NCI-H345 treated with DMSO at 0.1 percent for 48 hours (cell line): ENCODE data around the gene OPCML.

Source experiments
- DNase-seq: peaks from one replicate; lab custom pipeline; 2025; ENCODE audit not compliant: unreplicated experiment; lab: John Stamatoyannopoulos, UW

OPCML gene

DNA sequence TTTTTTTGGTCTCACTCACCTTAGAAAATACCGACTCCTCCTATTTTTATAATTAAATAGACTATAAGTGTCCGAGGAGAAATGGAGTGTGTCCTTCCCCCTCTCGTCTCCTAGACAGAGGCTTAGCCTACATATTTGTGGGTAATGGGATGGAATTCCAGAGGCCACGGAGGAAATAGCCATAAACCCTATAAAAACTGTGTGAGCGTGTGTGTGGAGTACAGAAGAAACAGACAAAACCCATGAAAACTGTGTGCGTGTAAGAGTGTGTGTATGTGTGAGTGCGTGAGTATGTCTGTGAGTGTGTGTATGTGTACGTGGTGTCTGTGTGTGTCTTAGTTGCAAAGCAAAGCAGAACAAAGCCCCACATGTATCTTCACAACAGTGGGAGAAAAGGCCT, 883.5 kb downstream of the OPCML start:
- no peak for DNase-seq

DNA sequence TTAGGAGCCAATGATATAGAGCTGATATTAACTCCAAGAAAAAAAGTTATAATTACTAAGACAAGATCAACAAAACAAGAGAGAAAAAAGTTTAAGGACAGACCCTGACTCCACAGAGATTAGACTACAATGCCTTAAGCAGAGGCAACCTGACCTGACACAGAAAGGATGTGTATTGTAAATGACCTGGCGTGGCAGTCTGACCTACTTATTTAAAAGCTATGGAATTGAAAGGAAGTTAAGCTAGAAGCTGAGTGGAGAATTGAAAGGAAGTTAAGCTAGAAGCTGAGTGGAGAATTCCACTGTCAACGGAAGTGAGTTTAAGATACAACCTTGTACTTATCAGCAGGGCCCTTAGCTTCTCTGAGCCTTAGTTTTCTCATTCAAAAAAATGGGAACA, 885.4 kb downstream of the OPCML start:
- no peak for DNase-seq

GRCh38 chr11:132644520-132645239, 887.6 kb downstream of the OPCML start:
- peak; percentile 29 for DNase-seq

DNA sequence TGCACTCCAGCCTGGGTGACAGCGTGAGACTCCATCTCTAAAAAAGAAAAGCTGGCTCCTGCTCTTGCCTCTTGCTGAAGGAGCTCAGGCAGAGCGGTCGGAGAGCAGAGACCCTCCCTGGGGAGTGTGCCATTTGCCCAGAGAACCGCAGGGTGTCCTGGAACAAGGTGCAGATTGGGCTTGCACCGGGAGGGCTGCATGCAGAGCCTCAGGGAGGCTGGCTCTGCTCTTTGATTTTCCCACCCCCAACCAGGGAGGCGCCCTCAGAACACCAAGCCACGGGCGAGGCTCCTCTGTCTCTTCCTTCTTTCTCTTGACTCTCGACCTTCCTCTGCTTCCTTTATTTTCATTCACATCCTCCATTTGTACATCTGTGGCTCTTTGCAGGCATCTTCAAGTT, 889.1 kb downstream of the OPCML start:
- DNase-seq, result peak; percentile 25

- no peak for DNase-seq
Observed at GRCh38 chr11:132640952-132641351, 891.3 kb downstream of the OPCML start.

DNA sequence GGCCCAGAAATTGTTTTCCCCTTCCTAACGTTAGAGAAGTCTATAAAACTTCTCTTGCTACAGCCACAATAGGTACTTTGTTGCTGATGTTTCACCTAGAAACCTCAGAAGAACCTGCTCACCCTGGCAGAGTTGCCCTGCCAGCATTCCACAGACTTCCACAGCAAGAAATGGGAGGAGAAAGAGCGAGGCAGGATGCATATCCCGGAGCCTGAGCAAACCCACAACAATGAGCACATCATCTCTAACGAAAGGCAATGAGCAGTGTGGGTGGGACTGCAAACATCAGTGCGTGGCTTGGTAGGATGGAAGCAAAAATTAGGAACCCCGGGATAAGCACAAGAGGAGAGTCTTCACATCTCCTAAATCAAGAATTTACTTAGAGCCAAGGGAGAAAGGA, 892.3 kb downstream of the OPCML start:
- no peak for DNase-seq

DNA sequence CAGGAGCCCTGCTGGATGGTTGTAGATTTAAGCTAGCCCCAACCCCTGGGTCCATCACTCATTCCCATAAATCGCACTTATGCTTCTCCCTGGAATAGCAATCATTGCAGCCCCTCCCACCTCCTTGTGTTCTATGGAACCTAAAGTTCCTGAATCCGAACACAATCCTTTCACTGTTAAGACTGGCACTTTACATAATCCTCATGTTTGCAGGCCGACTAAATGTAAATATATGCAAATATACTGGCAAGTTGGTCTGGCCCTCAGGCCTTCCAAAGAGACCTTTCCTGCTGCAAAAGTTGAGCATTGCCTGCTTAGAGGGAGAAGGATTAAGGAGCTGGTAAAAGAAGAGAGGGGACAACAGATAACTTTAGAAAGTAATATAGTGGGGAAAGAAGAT, 892.9 kb downstream of the OPCML start:
- DNase-seq, result no peak

GRCh38 chr11:132638423-132638822, 893.9 kb downstream of the OPCML start:
- DNase-seq, result no peak

DNA sequence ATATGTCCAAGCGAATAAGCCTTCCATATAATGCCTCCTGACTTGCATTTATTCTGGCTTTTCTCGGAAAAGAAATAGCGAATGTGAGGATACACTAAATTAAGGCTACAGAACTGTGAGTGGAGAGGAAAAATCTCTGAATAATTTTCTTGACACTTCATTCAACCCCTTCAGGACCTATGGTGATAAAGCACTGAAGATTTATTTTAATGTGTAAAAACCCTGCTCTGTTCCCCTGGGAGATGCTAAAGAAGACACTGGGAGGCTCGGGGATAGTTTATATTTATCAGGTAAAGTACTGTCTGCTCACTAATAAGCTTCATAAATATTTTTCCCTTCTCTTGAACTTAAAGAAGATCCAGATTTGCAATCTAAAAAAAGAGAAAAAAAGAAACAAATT, 895.8 kb downstream of the OPCML start:
- no peak for DNase-seq

DNA sequence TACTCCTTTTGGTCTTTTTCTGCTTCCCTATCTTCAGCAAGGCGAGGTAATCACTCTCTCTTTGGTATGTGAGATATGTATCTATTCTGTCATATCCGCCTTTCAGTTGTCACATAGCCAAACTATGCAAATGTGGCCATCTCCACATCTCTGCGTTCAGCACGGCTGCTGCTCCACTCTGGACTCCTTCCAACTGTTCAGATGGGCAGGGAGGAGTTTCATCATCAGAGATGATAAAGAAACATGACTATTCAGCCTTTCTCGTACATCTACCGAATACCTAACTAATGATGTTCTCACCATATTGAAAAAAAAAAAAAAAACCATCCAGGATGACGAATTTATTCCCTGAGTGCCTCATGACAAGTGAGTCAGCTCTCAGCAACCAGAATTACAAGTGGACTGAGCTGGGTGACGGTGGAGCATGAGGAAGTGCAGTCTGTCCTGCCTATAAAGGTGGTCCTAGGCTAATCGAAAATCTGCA, 899.6 kb downstream of the OPCML start:
- no peak for DNase-seq

DNA sequence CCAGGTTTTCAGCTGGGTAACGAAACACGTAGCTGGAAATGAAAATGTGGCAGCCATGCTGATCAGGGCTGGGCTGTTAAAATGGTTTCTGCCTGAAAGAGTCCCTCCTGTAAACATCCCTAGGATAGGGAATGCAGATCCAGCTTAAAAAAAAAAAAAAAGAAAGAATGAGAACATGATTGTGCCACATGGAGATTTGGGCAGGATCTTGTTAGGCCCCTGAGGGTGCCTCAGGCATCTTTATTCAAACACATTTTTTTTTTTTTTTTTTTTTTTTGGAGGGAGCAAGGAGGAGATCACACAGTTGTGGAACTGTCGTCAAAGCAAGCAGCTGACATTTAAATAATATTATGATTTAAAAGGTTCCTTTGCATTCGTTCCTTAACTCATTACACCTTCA, 900.3 kb downstream of the OPCML start:
- DNase-seq, result no peak

GRCh38 chr11:132627981-132628380, 904.3 kb downstream of the OPCML start:
- DNase-seq, result no peak

DNA sequence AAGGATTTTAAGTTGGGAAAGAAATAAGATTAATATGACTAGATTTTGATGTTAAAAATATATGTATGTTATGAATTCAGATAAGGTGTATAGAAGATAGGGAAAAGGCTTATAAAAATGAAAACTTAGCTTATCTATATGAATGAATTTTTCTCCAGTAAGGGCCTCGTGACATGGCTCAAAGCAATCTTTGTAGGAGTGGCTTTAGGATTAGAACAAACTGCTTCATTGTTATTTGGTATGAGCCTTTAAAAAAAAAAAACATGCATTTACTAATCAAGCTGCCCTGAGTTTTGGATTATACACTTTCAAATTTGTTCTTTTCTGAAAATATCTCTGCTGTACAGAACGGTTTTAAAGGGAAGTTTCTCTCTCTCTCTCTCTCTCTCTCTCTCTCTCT, 905.9 kb downstream of the OPCML start:
- DNase-seq, result no peak

- no peak for DNase-seq
Observed at GRCh38 chr11:132623511-132623910, 908.8 kb downstream of the OPCML start.

DNA sequence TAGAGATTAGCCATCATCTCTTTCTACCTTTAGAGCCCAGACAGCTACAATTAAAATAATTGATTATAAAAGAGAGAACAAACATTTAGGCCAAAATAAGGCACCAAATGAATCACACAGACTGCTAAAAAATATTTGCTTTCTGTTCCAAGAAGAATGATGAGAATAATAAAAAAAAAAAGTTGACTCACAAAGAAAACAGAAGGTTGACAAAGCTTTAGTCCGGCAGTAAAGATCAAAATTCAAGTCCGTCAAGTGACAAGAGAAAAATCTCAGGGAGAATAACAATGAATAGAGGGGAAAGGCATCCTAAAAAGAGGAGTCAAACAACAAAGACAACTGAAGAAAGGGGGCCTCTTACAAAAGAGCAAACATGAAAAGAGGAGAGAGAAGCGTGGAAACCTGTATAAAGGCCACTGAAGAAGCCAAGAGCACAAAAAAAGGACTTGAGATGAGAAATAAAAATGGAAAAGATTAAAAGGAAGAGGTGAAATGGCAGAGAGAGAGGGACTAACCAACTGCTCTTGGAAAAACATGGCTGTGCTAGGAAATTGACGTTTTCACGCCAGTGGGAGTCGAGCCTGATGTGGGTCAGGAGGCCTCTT, 910.2 kb downstream of the OPCML start:
- no peak for DNase-seq

DNA sequence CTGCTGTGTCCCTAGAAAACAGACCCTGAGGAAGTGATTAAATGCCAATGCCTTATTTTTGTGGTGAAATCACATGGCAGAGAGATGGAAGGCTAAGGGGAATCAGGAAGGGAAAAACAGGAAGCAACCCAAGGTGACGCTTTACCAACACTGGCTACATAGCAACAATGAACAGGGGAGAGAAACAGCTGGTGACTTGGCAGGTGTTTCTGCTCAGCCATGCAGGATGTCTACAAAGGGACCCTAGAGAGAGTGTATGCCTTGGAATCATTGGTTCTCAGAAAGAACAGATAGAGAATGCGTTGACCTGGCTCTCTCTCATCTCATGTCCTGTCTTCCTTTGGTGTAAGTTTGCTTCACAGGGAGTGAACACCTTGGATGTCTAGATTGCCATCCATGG, 911.9 kb downstream of the OPCML start:
- no peak for DNase-seq

GRCh38 chr11:132610791-132611190, 921.5 kb downstream of the OPCML start:
- no peak for DNase-seq

GRCh38 chr11:132610216-132610615, 922.1 kb downstream of the OPCML start:
- no peak for DNase-seq

GRCh38 chr11:132607575-132607974, 924.7 kb downstream of the OPCML start:
- DNase-seq, result no peak

GRCh38 chr11:132605825-132606570, 926.3 kb downstream of the OPCML start:
- DNase-seq, result no peak

GRCh38 chr11:132604431-132604830, 927.9 kb downstream of the OPCML start:
- DNase-seq, result no peak

DNA sequence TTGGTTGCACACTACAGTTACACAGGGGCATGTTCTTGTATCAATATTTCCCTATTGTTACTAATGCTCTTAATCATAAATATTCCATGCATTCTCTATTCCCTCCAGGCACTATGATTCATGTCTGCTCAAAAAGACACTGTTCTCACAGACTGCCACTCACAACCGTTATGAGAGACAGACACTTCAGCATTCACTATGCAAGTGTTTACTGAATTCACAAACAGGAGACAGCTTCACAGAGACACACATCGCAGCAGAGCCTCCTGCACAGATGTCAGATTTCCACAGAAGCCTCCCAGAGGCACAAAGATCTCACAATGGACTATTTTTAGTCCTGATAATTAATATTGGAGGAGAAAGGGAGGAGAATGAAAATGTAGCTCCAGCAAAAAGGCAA, 930.4 kb downstream of the OPCML start:
- no peak for DNase-seq
